Psoas muscle (tissue), 8 donors: ENCODE results near the gene CPNE1. TPM values are rescaled to one million over a fixed set of nuclear protein-coding genes. Genes with fewer than 3 reads are reported as not detected.

Source experiments
- ATAC-seq, 4 donors: fragments of 200-7000 bp; cut with Tn5 transposase; one replicate each; pipeline ENCODE4 v1.9.1; 2020; ENCODE audit warnings: moderate library complexity in 3 of 4, mild to moderate bottlenecking in 2 of 4
- DNase-seq, 2 donors: peaks; one replicate each; pipeline ENCODE4 v3.0.0-alpha.2; 2020
- H3K27ac ChIP-seq: fragments of 200-600 bp; one replicate; pipeline ENCODE4 v1.8.0; 2022
- H3K27me3 ChIP-seq, 3 donors: fragments of 200-600 bp in 1 of 3; one replicate each; pipeline versions ENCODE4 v1.6.1 to v1.8.0; 2013 to 2022; ENCODE audit warnings: low read length in 2 of 3, mild to moderate bottlenecking in 2 of 3, moderate library complexity in 1 of 3; ENCODE audit not compliant: insufficient read depth in 3 of 3
- H3K36me3 ChIP-seq, 2 donors: fragments of 200-600 bp in 1 of 2; one replicate each; pipeline versions ENCODE4 v1.6.1 to v1.8.0; 2013 to 2022; ENCODE audit warnings: low read depth in 1 of 2, mild to moderate bottlenecking in 1 of 2, moderate library complexity in 1 of 2; ENCODE audit not compliant: insufficient read depth in 1 of 2
- H3K4me1 ChIP-seq: fragments of 200-600 bp; one replicate; pipeline ENCODE4 v1.8.0; 2022
- H3K4me3 ChIP-seq: fragments of 200-600 bp; one replicate; pipeline ENCODE4 v1.8.0; 2022; ENCODE audit warnings: mild to moderate bottlenecking
- H3K9me3 ChIP-seq: fragments of 200-600 bp; one replicate; pipeline ENCODE4 v1.8.0; 2022
- CTCF ChIP-seq: fragments of 200-600 bp; IDR thresholded peaks from one replicate; pipeline ENCODE4 v1.8.0; 2022; ENCODE audit warnings: antibody characterized with exemption
- WGBS, 3 donors: extraction: QIAGEN DNeasy Blood & Tissue Kit; methylation state at CpG; one replicate each; pipeline versions ENCODE4 v1.1.6 to v1.1.7; 2013; 5-methylcytosine and 5-hydroxymethylcytosine counted together
- intact Hi-C, 2 donors: fragments of 100-400 bp; cut with DNase I; formaldehyde crosslinking; loops; one replicate each; pipeline versions ENCODE4 v1.11.0 to v1.14.2; 2022
- polyA plus RNA-seq, 3 donors: library from polyadenylated mRNA; stranded (reverse); fragments of 200-250 nt; gene quantifications; one replicate each; pipeline ENCODE4 v1.2.3, GENCODE V29; 2013
- total RNA-seq, 4 donors: library from RNA; stranded (reverse); fragmentation: NEBNext Ultra II Directional in 2 of 4; extraction: Animal tissue kit (Norgen Biotek cat#: 25700) in 2 of 4; gene quantifications; one replicate each; pipeline versions ENCODE4 v1.2.1 to v1.2.4, GENCODE V29; 2021 to 2023
- donor health status: healthy with polysubstance abuse.
- donor health status: DM: no; HTN: no; CAD: no; lungs with moderate emphysema.
- donor health status: Bipolar disorder and iron deficiency.
- donor health status: healthy.
- donor health status: DM: yes; HTN: yes; CAD: no.
- donor health status: DM: no; HTN: no; CAD: no.
- donor health status: DM: no; HTN: no; CAD: no.
- donor health status: DM: yes; HTN: yes; CAD: no.

CPNE1 gene
- total and polyA plus RNA-seq, 7 donors = 55.9 to 75.4 (median 62.1) TPM

- Histone ChIP-seq H3K4me3 (no peak overlapping the region), H3K36me3 (no peaks in the 10 kb centered on the region), H3K27ac (no peak overlapping the region), H3K4me1 (peaks cover 11% of the 10 kb centered on the region), H3K27me3 (peaks cover 0 to 11% (median 1%) of the 10 kb centered on the region in 3 donors), H3K9me3 (no peaks in the 10 kb centered on the region)
- DNase-seq (no peak), ATAC-seq (no peak)
- intact Hi-C loops = loop anchor here in 1 of 2 donors (10.0 kb wide), 1 partner anchor 306 kb away; no protein-coding TSS in a partner anchor
- no peak for TF ChIP-seq CTCF
- 47 to 50% (median 49%) methylated on average over 7 of the region's 7 CpGs for WGBS, 3 donors
These were observed 66.2 kb downstream of the CPNE1 start for GRCh38 chr20:35598476-35598875.

GRCh38 chr20:35597186-35597585, 67.5 kb downstream of the CPNE1 start:
- 78 to 89% (median 78%) methylated on average over 2 of the region's 2 CpGs for WGBS, 3 donors
- H3K27ac ChIP-seq = no peak overlapping the region
- TF ChIP-seq CTCF = no peak
- no peaks in the 10 kb centered on the region for H3K9me3 ChIP-seq
- DNase-seq (no peak), ATAC-seq (no peak)
- intact Hi-C loops = loop anchor here in 1 of 2 donors (10.0 kb wide), 1 partner anchor 308 kb away; no protein-coding TSS in a partner anchor
- H3K4me1 ChIP-seq = peaks cover 11% of the 10 kb centered on the region
- no peak overlapping the region for H3K4me3 ChIP-seq
- no peaks in the 10 kb centered on the region for H3K36me3 ChIP-seq
- peaks cover 0 to 11% (median 1%) of the 10 kb centered on the region in 3 donors for H3K27me3 ChIP-seq

GRCh38 chr20:35595901-35596300, 68.8 kb downstream of the CPNE1 start:
- WGBS, 3 donors = 73 to 77% (median 74%) methylated on average over 7 of the region's 7 CpGs

GRCh38 chr20:35595456-35595855, 69.2 kb downstream of the CPNE1 start:
- Histone ChIP-seq H3K4me1 (peaks cover under 1% of the 10 kb centered on the region), H3K27ac (no peak overlapping the region), H3K4me3 (no peak overlapping the region), H3K9me3 (no peaks in the 10 kb centered on the region), H3K36me3 (no peaks in the 10 kb centered on the region), H3K27me3 (peaks cover 0 to 11% (median 1%) of the 10 kb centered on the region in 3 donors)
- ATAC-seq = no peak
- 85 to 92% (median 86%) methylated on average over 17 of the region's 17 CpGs for WGBS, 3 donors
- no peak for TF ChIP-seq CTCF
- intact Hi-C loops = loop anchor here in 1 of 2 donors (10.0 kb wide), 1 partner anchor 309 kb away; no protein-coding TSS in a partner anchor
- DNase-seq = no peak

More at GRCh38 chr20:35595901-35596300, 68.8 kb downstream of the CPNE1 start:
- DNase-seq (no peak), ATAC-seq (no peak)
- Histone ChIP-seq H3K27me3 (peaks cover 0 to 11% (median 1%) of the 10 kb centered on the region in 3 donors), H3K4me1 (peaks cover 5% of the 10 kb centered on the region), H3K4me3 (no peak overlapping the region), H3K27ac (no peak overlapping the region), H3K36me3 (no peaks in the 10 kb centered on the region), H3K9me3 (no peaks in the 10 kb centered on the region)
- intact Hi-C loops = loop anchor here in 1 of 2 donors (10.0 kb wide), 1 partner anchor 309 kb away; no protein-coding TSS in a partner anchor
- TF ChIP-seq CTCF = no peak
